Renal cortical epithelial cell (primary cell): ENCODE data around the gene LDHA. TPM values are rescaled to one million over a fixed set of nuclear protein-coding genes. Genes with fewer than 3 reads are reported as not detected.

Experiments used
- total RNA-seq: library from RNA; depleted of rRNA; stranded (reverse); fragments of >200 nt; gene quantifications from 2 replicates; pipeline ENCODE4 v1.2.3, GENCODE V29; 2014

LDHA gene
- total RNA-seq, 1 donor from 2014 or later: 2,674 TPM

Other genes with a start within 250 kb of the LDHA start
- not detected in 2 replicates for gene MRGPRX4, start 221.7 kb upstream of the LDHA start, total RNA-seq
- gene SAA4, start 157.8 kb upstream of the LDHA start, total RNA-seq: 2.4 and 7.5 TPM in 2 replicates
- 225 and 425 TPM in 2 replicates for gene SAA2, start 145.9 kb upstream of the LDHA start, total RNA-seq
- gene SAA1, start 128.3 kb upstream of the LDHA start, total RNA-seq: 137 and 322 TPM in 2 replicates
- 54.1 and 59.2 TPM in 2 replicates for gene HPS5, start 72.4 kb upstream of the LDHA start, total RNA-seq
- 67.6 and 72.2 TPM in 2 replicates for gene GTF2H1, start 72.0 kb upstream of the LDHA start, total RNA-seq
- gene LDHC, start 17.8 kb downstream of the LDHA start, total RNA-seq: 0.20 TPM in 1 of 2 replicates, not detected in the other
- not detected in 2 replicates for gene LDHAL6A, start 61.3 kb downstream of the LDHA start, total RNA-seq
- gene TSG101, start 132.4 kb downstream of the LDHA start, total RNA-seq: 64.8 and 95.5 TPM in 2 replicates
- 46.6 and 75.0 TPM in 2 replicates for gene UEVLD, start 194.2 kb downstream of the LDHA start, total RNA-seq
- not detected in 2 replicates for gene MISFA, start 205.2 kb downstream of the LDHA start, total RNA-seq
- 16.8 and 26.9 TPM in 2 replicates for gene SPTY2D1, start 239.8 kb downstream of the LDHA start, total RNA-seq